ENCODE measurements around the gene BCL2. TPM values are rescaled to one million over a fixed set of nuclear protein-coding genes. Genes with fewer than 3 reads are reported as not detected.

The BCL2 gene
- total RNA-seq, 1 experiment from 2014 or later, result 2.5 TPM

- Histone ChIP-seq H2AFZ (ENCODE audit: low read depth, low read length, poor library complexity, severe bottlenecking) (no peak overlapping the region), H3K27me3 (ENCODE audit: insufficient read depth, low read length) (no peaks in the 10 kb centered on the region), H3K4me2 (ENCODE audit: low read length) (no peak overlapping the region), H3K9me3 (ENCODE audit: control insufficient read depth in 1 of 2, insufficient read depth in 1 of 2, low read depth in 1 of 2, low read length in 2 of 2) (no peaks in the 10 kb centered on the region), H3K36me3 (ENCODE audit: control insufficient read depth in 1 of 2, insufficient read depth in 2 of 2, low read length in 2 of 2) (no peaks in the 10 kb centered on the region), H4K20me1 (ENCODE audit: insufficient read depth) (no peaks in the 10 kb centered on the region), H3K79me2 (ENCODE audit: insufficient read depth, low read length) (no peaks in the 10 kb centered on the region), H3K27ac (ENCODE audit: low read depth, low read length) (no peak overlapping the region), H3K4me3 (replicated peaks in 1 of 2; ENCODE audit: low read depth in 1 of 2, low read length in 2 of 2) (no peak overlapping the region), H3K9me2 (ENCODE audit: insufficient read depth) (no peaks in the 10 kb centered on the region), H3K9ac (ENCODE audit: low read length) (no peak overlapping the region), H3K4me1 (ENCODE audit: control insufficient read depth in 1 of 2, insufficient read depth in 2 of 2, low read length in 2 of 2) (no peaks in the 10 kb centered on the region)
- no peak for DNase-seq (ENCODE audit: low read depth, low spot score)
- POLR2A ChIA-PET, result no interaction called here
- no TSS peak for BruUV-seq (replicated peaks)
- CTCF ChIA-PET, result no interaction called here
- TF ChIP-seq SRF (IDR thresholded peaks at IDR 0.05; ENCODE audit: low read depth) (no peak), CEBPB (IDR thresholded peaks at IDR 0.05; ENCODE audit: low read depth) (no peak), ZBTB33 (IDR thresholded peaks at IDR 0.05; ENCODE audit: extremely low read depth, insufficient replicate concordance, low read length) (no peak), YY1 (IDR thresholded peaks at IDR 0.05; ENCODE audit: extremely low read depth, insufficient replicate concordance, low read depth, low read length) (no peak), ATF3 (IDR thresholded peaks at IDR 0.05) (no peak), POLR2AphosphoS5 (IDR thresholded peaks at IDR 0.05; ENCODE audit: low read depth, low read length) (no peak), CBX3 (IDR thresholded peaks at IDR 0.05; ENCODE audit: low read depth) (no peak), ZNF274 (IDR thresholded peaks at IDR 0.05; ENCODE audit: low read depth, low read length) (no peak), TCF7L2 (IDR thresholded peaks at IDR 0.05; ENCODE audit: borderline replicate concordance, extremely low read depth, insufficient read depth, insufficient read length) (no peak), CTCF (IDR thresholded peaks at IDR 0.05 in 2 of 3, conservative IDR thresholded peaks at IDR 0.05 in 1 of 3; ENCODE audit: borderline replicate concordance in 1 of 3, insufficient read depth in 1 of 3, low read depth in 2 of 3, low read length in 2 of 3) (no peak), SP1 (IDR thresholded peaks at IDR 0.05; ENCODE audit: low read depth) (no peak), MAX (IDR thresholded peaks at IDR 0.05) (no peak), EZH2phosphoT487 (IDR thresholded peaks at IDR 0.05; ENCODE audit: borderline replicate concordance) (no peak)
- RAD21 ChIA-PET (ENCODE audit: low non-redundant PET in 1 of 2, low total read pairs in 2 of 2, uncharacterized antibody in 2 of 2, unreplicated experiment in 2 of 2), result no interaction called here
- ATAC-seq, result no peak
- intact Hi-C loops (cut with micrococcal nuclease), result no loop called here
These were observed 223.8 kb downstream of the BCL2 start for GRCh38 chr18:63095768-63096167.
